NCI-H2029 treated with DMSO at 0.1 percent for 48 hours (cell line): ENCODE results near the gene CMC4.

Experiments
- DNase-seq: peaks from one replicate; lab custom pipeline; 2025; lab: John Stamatoyannopoulos, UW

Gene CMC4

GRCh38 chrX:155053656-155054055 lies 17.3 kb downstream of the CMC4 start:
- DNase-seq, result no peak

- DNase-seq, result no peak
Observed at GRCh38 chrX:155052738-155053498, 18.0 kb downstream of the CMC4 start.

- no peak for DNase-seq
Observed at GRCh38 chrX:155048977-155049619, 21.8 kb downstream of the CMC4 start.

- no peak for DNase-seq
Observed at GRCh38 chrX:155046811-155047528, 24.0 kb downstream of the CMC4 start.

- no peak for DNase-seq
Observed at GRCh38 chrX:155046129-155046810, 24.7 kb downstream of the CMC4 start.

- DNase-seq, result no peak
Observed at GRCh38 chrX:155035688-155036087, 35.2 kb downstream of the CMC4 start.

- DNase-seq, result no peak
Observed at GRCh38 chrX:155031657-155032056, 39.3 kb downstream of the CMC4 start.

- no peak for DNase-seq
Observed at GRCh38 chrX:155028877-155029291, 42.1 kb downstream of the CMC4 start.

GRCh38 chrX:155028129-155028528 lies 42.8 kb downstream of the CMC4 start:
- DNase-seq, result no peak

GRCh38 chrX:155027509-155028066 lies 43.3 kb downstream of the CMC4 start:
- DNase-seq, result no peak

- peak; percentile 75 for DNase-seq
Observed at GRCh38 chrX:155026727-155027508, 44.0 kb downstream of the CMC4 start, which contains the start of gene FUNDC2. Gene FUNDC2 (plus strand): TSS chrX:155026844. CDS start chrX:155026939, 95 bp downstream.

GRCh38 chrX:155026420-155026726 lies 44.6 kb downstream of the CMC4 start:
- no peak for DNase-seq

- no peak for DNase-seq
Observed at GRCh38 chrX:155023907-155024833, 46.8 kb downstream of the CMC4 start.

- DNase-seq, result no peak
Observed at GRCh38 chrX:155022585-155022984, 48.4 kb downstream of the CMC4 start, which contains the start of gene F8. Gene F8 (minus strand): TSS chrX:155022723. CDS start chrX:155022552, 171 bp downstream.

GRCh38 chrX:155020591-155020990 lies 50.3 kb downstream of the CMC4 start:
- no peak for DNase-seq
